Neural progenitor cell (in vitro differentiated cells): ENCODE measurements around the gene CACNG8. TPM values are rescaled to one million over a fixed set of nuclear protein-coding genes. Genes with fewer than 3 reads are reported as not detected.

ENCODE experiments used
- DNase-seq: peaks from one replicate; pipeline ENCODE4 v3.0.0-alpha.2; 2016; ENCODE audit warnings: low spot score
- H2AFZ ChIP-seq: fragments of 200-600 bp; sonication (generic); replicated peaks from 2 replicates; pipeline ENCODE4 v1.6.1; 2016; ENCODE audit warnings: antibody characterized with exemption
- H3F3A ChIP-seq: fragments of 200-600 bp; sonication (generic); 2 replicates; pipeline ENCODE4 v1.6.1; 2016; ENCODE audit warnings: antibody characterized with exemption, low read depth
- H3K27ac ChIP-seq: fragments of 200-600 bp; sonication (generic); 2 replicates; pipeline ENCODE4 v1.5.1; 2016; ENCODE audit warnings: mild to moderate bottlenecking
- H3K27me3 ChIP-seq: fragments of 200-600 bp; sonication (generic); 2 replicates; pipeline ENCODE4 v1.6.1; 2016; ENCODE audit warnings: mild to moderate bottlenecking, moderate library complexity
- H3K36me3 ChIP-seq: fragments of 200-600 bp; sonication (generic); 2 replicates; pipeline ENCODE4 v1.5.1; 2016
- H3K4me1 ChIP-seq: fragments of 200-600 bp; sonication (generic); 2 replicates; pipeline ENCODE4 v1.6.1; 2016; ENCODE audit warnings: mixed run types
- H3K4me2 ChIP-seq: fragments of 200-600 bp; sonication (generic); 2 replicates; pipeline ENCODE4 v1.6.1; 2016
- H3K4me3 ChIP-seq: fragments of 200-600 bp; sonication (generic); 2 replicates; pipeline ENCODE4 v1.5.1; 2016
- H3K79me2 ChIP-seq: fragments of 200-600 bp; sonication (generic); 2 replicates; pipeline ENCODE4 v1.6.1; 2016; ENCODE audit warnings: low read depth
- H3K9ac ChIP-seq: fragments of 200-600 bp; sonication (generic); 2 replicates; pipeline ENCODE4 v1.6.1; 2016
- H3K9me3 ChIP-seq: fragments of 200-600 bp; sonication (generic); 2 replicates; pipeline ENCODE4 v1.5.1; 2016; ENCODE audit warnings: low read depth
- H4K20me1 ChIP-seq: fragments of 200-600 bp; sonication (generic); 2 replicates; pipeline ENCODE4 v1.6.1; 2016; ENCODE audit warnings: low read depth
- H3K27ac Mint-ChIP-seq: 3 replicates; pipeline ENCODE4 v1.8.0; 2021; ENCODE audit warnings: mixed read lengths
- H3K27me3 Mint-ChIP-seq: 2 replicates; pipeline ENCODE4 v1.8.0; 2022; ENCODE audit warnings: low read depth, mild to moderate bottlenecking, inconsistent platforms, moderate library complexity, mixed read lengths; ENCODE audit not compliant: insufficient read depth
- H3K36me3 Mint-ChIP-seq: 3 replicates; pipeline ENCODE4 v1.8.0; 2021; ENCODE audit warnings: mixed read lengths
- H3K4me1 Mint-ChIP-seq: 3 replicates; pipeline ENCODE4 v1.8.0; 2021; ENCODE audit warnings: mixed read lengths
- H3K4me3 Mint-ChIP-seq: 3 replicates; pipeline ENCODE4 v1.8.0; 2021; ENCODE audit warnings: mild to moderate bottlenecking, moderate library complexity, mixed read lengths
- H3K9me3 Mint-ChIP-seq: 3 replicates; pipeline ENCODE4 v1.8.0; 2020; ENCODE audit warnings: mixed read lengths
- EZH2 ChIP-seq: fragments of 200-600 bp; sonication (generic); IDR thresholded peaks from 2 replicates; pipeline ENCODE4 v1.6.1; 2017; ENCODE audit warnings: antibody characterized with exemption, mild to moderate bottlenecking, moderate library complexity
- EZH2phosphoT487 ChIP-seq: fragments of 200-600 bp; sonication (generic); IDR thresholded peaks from 2 replicates; pipeline ENCODE4 v1.6.1; 2017; ENCODE audit warnings: antibody characterized with exemption
- total RNA-seq: library from RNA; depleted of rRNA; stranded (reverse); fragments of >200 nt; gene quantifications from 2 replicates; pipeline ENCODE4 v1.2.3, GENCODE V29; 2015; ENCODE audit warnings: low replicate concordance
- TF ChIP-seq, protein P1 (sequence below): fragments of 200-600 bp; sonication (generic); IDR thresholded peaks from 2 replicates; pipeline ENCODE4 v1.5.1; 2017; ENCODE audit warnings: antibody characterized with exemption, mild to moderate bottlenecking

CACNG8 gene
- total RNA-seq, 1 donor from 2014 or later = 0.02 TPM

DNA sequence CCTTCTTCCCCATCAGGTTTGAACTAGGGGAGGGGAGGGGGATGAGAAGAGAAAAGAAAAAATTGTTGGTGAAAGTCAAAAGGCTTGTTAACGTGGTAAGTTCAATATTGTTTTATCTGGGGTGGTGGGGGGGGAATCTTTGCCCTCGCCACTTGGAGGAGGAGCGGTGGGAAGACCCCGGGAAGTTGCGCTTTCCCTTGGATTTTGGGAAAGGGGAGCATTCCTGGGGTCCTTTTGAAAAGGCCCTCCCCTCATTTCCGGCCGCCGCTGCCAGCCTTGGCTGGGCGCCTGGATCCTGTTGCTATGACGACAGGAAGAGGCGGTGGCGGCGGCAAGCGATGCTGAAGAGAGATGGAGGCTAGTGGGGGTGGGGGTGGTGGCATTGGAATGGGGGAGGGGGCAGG is 4.6 kb upstream of the CACNG8 start:
- Histone ChIP-seq H3F3A (peaks cover 30% of the 10 kb centered on the region), H3K79me2 (no peaks in the 10 kb centered on the region), H3K27me3 (peaks cover 74% of the 10 kb centered on the region), H3K36me3 (no peaks in the 10 kb centered on the region), H3K27ac (no peak overlapping the region), H3K9me3 (no peaks in the 10 kb centered on the region), H4K20me1 (peaks cover 13% of the 10 kb centered on the region), H3K4me3 (peak overlapping the region; percentile 29), H3K9ac (no peak overlapping the region), H3K4me2 (peak overlapping the region; percentile 74), H3K4me1 (peaks cover 36% of the 10 kb centered on the region), H2AFZ (no peak overlapping the region)
- peaks cover 1% of the 10 kb centered on the region for H3K36me3 Mint-ChIP-seq
- H3K27me3 Mint-ChIP-seq = peaks cover 11% of the 10 kb centered on the region
- H3K27ac Mint-ChIP-seq = peak overlapping the region; percentile 27
- peak overlapping the region; percentile 79 for H3K4me3 Mint-ChIP-seq
- DNase-seq = peak; percentile 86
- H3K4me1 Mint-ChIP-seq = peaks cover 45% of the 10 kb centered on the region
- no peaks in the 10 kb centered on the region for H3K9me3 Mint-ChIP-seq
- no peak for TF ChIP-seq EZH2phosphoT487
- no peak for TF ChIP-seq EZH2
- TF ChIP-seq, protein P1, sequence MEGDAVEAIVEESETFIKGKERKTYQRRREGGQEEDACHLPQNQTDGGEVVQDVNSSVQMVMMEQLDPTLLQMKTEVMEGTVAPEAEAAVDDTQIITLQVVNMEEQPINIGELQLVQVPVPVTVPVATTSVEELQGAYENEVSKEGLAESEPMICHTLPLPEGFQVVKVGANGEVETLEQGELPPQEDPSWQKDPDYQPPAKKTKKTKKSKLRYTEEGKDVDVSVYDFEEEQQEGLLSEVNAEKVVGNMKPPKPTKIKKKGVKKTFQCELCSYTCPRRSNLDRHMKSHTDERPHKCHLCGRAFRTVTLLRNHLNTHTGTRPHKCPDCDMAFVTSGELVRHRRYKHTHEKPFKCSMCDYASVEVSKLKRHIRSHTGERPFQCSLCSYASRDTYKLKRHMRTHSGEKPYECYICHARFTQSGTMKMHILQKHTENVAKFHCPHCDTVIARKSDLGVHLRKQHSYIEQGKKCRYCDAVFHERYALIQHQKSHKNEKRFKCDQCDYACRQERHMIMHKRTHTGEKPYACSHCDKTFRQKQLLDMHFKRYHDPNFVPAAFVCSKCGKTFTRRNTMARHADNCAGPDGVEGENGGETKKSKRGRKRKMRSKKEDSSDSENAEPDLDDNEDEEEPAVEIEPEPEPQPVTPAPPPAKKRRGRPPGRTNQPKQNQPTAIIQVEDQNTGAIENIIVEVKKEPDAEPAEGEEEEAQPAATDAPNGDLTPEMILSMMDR = no peak

DNA sequence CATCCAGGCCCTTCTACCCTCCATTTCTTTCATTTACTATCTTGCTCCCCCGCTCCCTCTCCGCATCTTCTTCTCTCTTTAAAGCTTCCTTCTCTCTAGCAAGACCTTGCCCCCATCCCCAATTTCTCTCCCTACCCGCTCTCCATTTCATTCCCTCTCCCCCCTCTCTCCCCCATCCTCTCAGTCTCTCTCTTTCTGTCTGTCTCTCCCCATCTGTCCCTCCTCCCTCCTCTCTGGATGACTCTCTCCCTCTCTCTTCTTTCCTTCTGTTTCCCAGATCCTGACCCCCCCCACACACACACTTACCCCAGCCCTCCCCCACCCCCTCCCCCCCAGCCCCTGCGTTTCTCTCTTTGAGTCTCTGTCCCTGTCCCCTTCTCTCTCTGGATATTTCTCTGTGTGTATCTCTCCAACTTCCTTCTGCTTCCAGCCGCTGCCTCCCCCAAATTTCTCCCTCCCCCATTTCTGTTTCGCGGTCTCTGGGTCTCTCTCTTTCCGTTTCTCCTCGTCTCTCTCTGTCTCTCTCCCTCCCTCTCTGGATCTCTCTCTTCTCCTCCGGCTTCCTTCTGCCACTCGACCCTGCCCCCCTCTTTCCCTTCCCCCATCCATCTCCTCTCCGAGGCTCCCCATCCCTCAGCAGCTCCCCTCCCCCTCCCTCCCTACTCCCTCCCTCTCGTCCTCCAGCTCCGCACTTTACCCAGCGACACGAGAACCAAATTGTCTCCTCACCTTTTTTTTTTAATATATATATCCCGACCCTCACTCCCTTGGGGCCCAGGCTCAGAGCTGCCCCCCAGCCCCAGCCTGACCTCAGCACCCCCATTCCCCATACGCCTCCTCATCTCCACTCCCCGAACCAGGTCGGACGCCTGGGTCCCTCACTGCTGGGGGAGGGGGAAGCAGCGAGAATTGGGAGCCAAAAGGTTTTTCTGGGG is 3.6 kb upstream of the CACNG8 start:
- TF ChIP-seq EZH2phosphoT487 (no peak), EZH2 (peak; percentile 57)
- Histone ChIP-seq H3K27me3 (peaks cover 83% of the 10 kb centered on the region), H3F3A (peaks cover 30% of the 10 kb centered on the region), H4K20me1 (peaks cover 13% of the 10 kb centered on the region), H3K4me3 (peak overlapping the region; percentile 43), H3K9me3 (no peaks in the 10 kb centered on the region), H3K36me3 (no peaks in the 10 kb centered on the region), H3K4me1 (peaks cover 38% of the 10 kb centered on the region), H2AFZ (no peak overlapping the region), H3K79me2 (no peaks in the 10 kb centered on the region), H3K9ac (no peak overlapping the region), H3K27ac (no peak overlapping the region), H3K4me2 (peak overlapping the region; percentile 74)
- peak overlapping the region; percentile 50 for H3K27ac Mint-ChIP-seq
- peaks cover 1% of the 10 kb centered on the region for H3K36me3 Mint-ChIP-seq
- peaks cover 51% of the 10 kb centered on the region for H3K4me1 Mint-ChIP-seq
- H3K9me3 Mint-ChIP-seq = no peaks in the 10 kb centered on the region
- peak; percentile 45 for DNase-seq
- peaks cover 8% of the 10 kb centered on the region for H3K27me3 Mint-ChIP-seq
- peak overlapping the region; percentile 79 for H3K4me3 Mint-ChIP-seq

DNA sequence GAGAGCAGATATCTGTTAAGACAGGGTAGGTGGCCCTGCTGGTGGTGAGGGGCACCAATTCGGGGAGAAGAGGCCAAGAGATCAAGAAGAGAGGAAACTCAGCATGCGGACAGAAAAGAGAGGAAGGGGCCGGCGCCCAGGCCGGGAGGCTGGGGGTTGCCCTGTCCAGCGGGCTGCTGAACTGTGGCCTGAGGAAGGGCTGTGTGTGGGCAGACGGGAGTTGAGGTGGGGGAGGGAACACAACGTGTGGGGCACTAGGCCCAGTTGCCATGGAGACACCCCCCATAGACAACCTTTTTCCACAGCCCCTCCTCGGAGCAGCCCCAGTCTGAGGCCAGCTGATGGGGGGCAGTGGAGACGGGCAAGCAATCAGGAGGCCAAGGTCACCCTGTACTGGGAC is 2.5 kb upstream of the CACNG8 start:
- Histone ChIP-seq H3K9ac (no peak overlapping the region), H3K79me2 (no peaks in the 10 kb centered on the region), H3K9me3 (no peaks in the 10 kb centered on the region), H3K27me3 (peaks cover 94% of the 10 kb centered on the region), H3K4me2 (peak overlapping the region; percentile 74), H3K36me3 (no peaks in the 10 kb centered on the region), H4K20me1 (peaks cover 13% of the 10 kb centered on the region), H2AFZ (no peak overlapping the region), H3K27ac (no peak overlapping the region), H3K4me1 (peaks cover 38% of the 10 kb centered on the region), H3K4me3 (peak overlapping the region; percentile 43), H3F3A (peaks cover 30% of the 10 kb centered on the region)
- Mint-ChIP-seq H3K27ac (peak overlapping the region; percentile 51), H3K4me3 (peak overlapping the region; percentile 79), H3K27me3 (peaks cover 8% of the 10 kb centered on the region), H3K36me3 (peaks cover 7% of the 10 kb centered on the region), H3K4me1 (peaks cover 57% of the 10 kb centered on the region), H3K9me3 (no peaks in the 10 kb centered on the region)
- TF ChIP-seq EZH2 = peak; percentile 57
- TF ChIP-seq, protein P1 = no peak
- peak; percentile 58 for TF ChIP-seq EZH2phosphoT487
- DNase-seq = peak; percentile 62

DNA sequence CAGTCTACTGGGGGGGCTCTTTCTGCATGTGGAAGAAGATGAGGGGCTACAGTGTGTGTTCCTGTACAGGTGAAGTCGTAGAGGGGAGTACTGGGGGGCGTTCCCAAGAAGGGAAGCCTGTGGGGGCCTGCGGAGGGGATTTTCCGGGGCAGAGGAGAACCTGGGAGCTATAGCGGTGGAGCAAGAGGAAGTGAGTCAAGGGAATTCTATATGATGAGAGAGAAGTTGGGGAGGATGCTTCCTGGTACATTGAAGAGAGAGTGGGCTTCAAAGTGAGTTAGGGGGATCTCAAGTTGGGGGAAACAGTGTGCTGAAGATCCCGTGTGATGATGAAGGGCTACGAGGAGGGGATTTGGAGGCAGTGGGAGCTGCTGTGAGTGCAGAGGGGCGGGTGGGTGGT is 1.9 kb upstream of the CACNG8 start:
- H3K9me3 Mint-ChIP-seq = no peaks in the 10 kb centered on the region
- peaks cover 98% of the 10 kb centered on the region for H3K27me3 ChIP-seq
- DNase-seq = no peak
- no peak overlapping the region for H2AFZ ChIP-seq
- peak overlapping the region; percentile 12 for H3K27ac Mint-ChIP-seq
- peak overlapping the region; percentile 74 for H3K4me2 ChIP-seq
- H3K36me3 ChIP-seq = no peaks in the 10 kb centered on the region
- H3K27me3 Mint-ChIP-seq = peaks cover 8% of the 10 kb centered on the region
- H3K79me2 ChIP-seq = no peaks in the 10 kb centered on the region
- H3K36me3 Mint-ChIP-seq = peaks cover 7% of the 10 kb centered on the region
- peaks cover 57% of the 10 kb centered on the region for H3K4me1 Mint-ChIP-seq
- H3K9me3 ChIP-seq = no peaks in the 10 kb centered on the region
- H3K9ac ChIP-seq = no peak overlapping the region
- peaks cover 30% of the 10 kb centered on the region for H3F3A ChIP-seq
- H3K27ac ChIP-seq = no peak overlapping the region
- peak overlapping the region; percentile 43 for H3K4me3 ChIP-seq
- peaks cover 38% of the 10 kb centered on the region for H3K4me1 ChIP-seq
- TF ChIP-seq, protein P1 = no peak
- TF ChIP-seq EZH2 (no peak), EZH2phosphoT487 (no peak)
- H3K4me3 Mint-ChIP-seq = peak overlapping the region; percentile 79
- peaks cover 13% of the 10 kb centered on the region for H4K20me1 ChIP-seq
